Subcutaneous abdominal adipose tissue (tissue), 5 donors: ENCODE measurements around the gene ACOT6.
"Not testable (repeated sequence)": the region's sequence is repeated elsewhere in the genome, so short reads cannot be mapped to it uniquely, and the experiment has no call there.

Experiments used
- H3K27ac ChIP-seq: one replicate; pipeline ENCODE4 v1.7.0; 2013; ENCODE audit warnings: low read depth, mild to moderate bottlenecking, inconsistent platforms, low read length, moderate library complexity
- H3K27me3 ChIP-seq, 5 donors: one replicate each; pipeline ENCODE4 v1.7.0; 2013; ENCODE audit warnings: low read length in 5 of 5, inconsistent platforms in 1 of 5; ENCODE audit not compliant: control insufficient read depth in 5 of 5, insufficient read depth in 4 of 5
- H3K36me3 ChIP-seq, 5 donors: one replicate each; pipeline ENCODE4 v1.7.0; 2013; ENCODE audit warnings: low read length in 5 of 5; ENCODE audit not compliant: control insufficient read depth in 5 of 5, insufficient read depth in 5 of 5
- H3K4me1 ChIP-seq, 5 donors: one replicate each; pipeline ENCODE4 v1.7.0; 2013; ENCODE audit warnings: low read length in 5 of 5, mild to moderate bottlenecking in 3 of 5, moderate library complexity in 1 of 5; ENCODE audit not compliant: control insufficient read depth in 5 of 5, insufficient read depth in 5 of 5
- H3K4me3 ChIP-seq, 5 donors: one replicate each; pipeline ENCODE4 v1.7.0; 2013; ENCODE audit warnings: low read length in 5 of 5, low read depth in 1 of 5
- H3K9ac ChIP-seq, 5 donors: one replicate each; pipeline ENCODE4 v1.7.0; 2013; ENCODE audit warnings: low read length in 5 of 5, mild to moderate bottlenecking in 4 of 5, moderate library complexity in 3 of 5
- H3K9me3 ChIP-seq, 5 donors: one replicate each; pipeline ENCODE4 v1.7.0; 2013; ENCODE audit warnings: low read length in 5 of 5; ENCODE audit not compliant: control insufficient read depth in 5 of 5
- donor health status: healthy.
- donor health status: healthy.
- donor health status: healthy.
- donor health status: healthy.
- donor health status: healthy.

Gene ACOT6

GRCh38 chr14:73640796-73641365, 28.6 kb downstream of the ACOT6 start:
- no peak overlapping the region for H3K9ac ChIP-seq
- H3K36me3 ChIP-seq, result no peaks in the 10 kb centered on the region
- no peaks in the 10 kb centered on the region for H3K27me3 ChIP-seq
- no peak overlapping the region for H3K4me3 ChIP-seq
- no peak overlapping the region for H3K27ac ChIP-seq
- H3K4me1 ChIP-seq, result peaks cover 4 to 17% (median 15%) of the 10 kb centered on the region in 5 donors
- H3K9me3 ChIP-seq, result no peaks in the 10 kb centered on the region

- H3K4me3 ChIP-seq, result peak within 1 kb of the TSS; percentile 80 to 95 (median 94)
Measured at GRCh38 chr14:73644531-73645247, 32.4 kb downstream of the ACOT6 start, which contains the start of gene DNAL1. DNAL1 (plus strand) TSS chr14:73644986; CDS start chr14:73645040, 54 bp downstream.

DNA sequence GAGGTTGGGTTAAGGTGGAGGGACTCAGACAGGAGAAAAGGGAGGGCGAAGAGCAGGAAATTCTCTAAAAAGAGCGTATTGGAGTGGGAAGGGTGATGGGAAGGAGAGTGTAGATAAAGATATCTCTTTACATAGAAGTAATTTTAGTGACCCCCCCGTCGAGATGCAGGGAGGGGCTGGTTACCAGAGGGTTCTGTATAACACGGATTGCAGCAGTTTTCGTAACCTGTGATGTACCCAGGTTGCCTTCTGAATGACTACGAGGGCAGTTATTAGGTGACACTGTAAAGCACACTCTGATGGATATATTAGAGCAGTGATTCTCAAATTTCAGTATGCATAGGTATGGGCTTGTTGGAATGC, 32.9 kb downstream of the ACOT6 start:
- peak overlapping the region; percentile 87 for H3K27ac ChIP-seq
- H3K27me3 ChIP-seq, result no peaks in the 10 kb centered on the region
- H3K36me3 ChIP-seq, result no peaks in the 10 kb centered on the region
- H3K4me1 ChIP-seq, result peaks cover 4 to 20% (median 15%) of the 10 kb centered on the region in 5 donors
- peak overlapping the region; percentile 63 to 95 (median 87) for H3K9ac ChIP-seq
- H3K9me3 ChIP-seq, result no peaks in the 10 kb centered on the region
- H3K4me3 ChIP-seq, result peak overlapping the region; percentile 78 to 95 (median 94)

More at GRCh38 chr14:73644531-73645247, 32.4 kb downstream of the ACOT6 start, which contains the start of gene DNAL1:
- Histone ChIP-seq H3K4me1 (peaks cover 4 to 20% (median 15%) of the 10 kb centered on the region in 5 donors), H3K36me3 (no peaks in the 10 kb centered on the region), H3K9ac (peak within 1 kb of the TSS; percentile 80 to 95 (median 91)), H3K9me3 (no peaks in the 10 kb centered on the region), H3K27me3 (no peaks in the 10 kb centered on the region), H3K27ac (peak within 1 kb of the TSS; percentile 87)

DNA sequence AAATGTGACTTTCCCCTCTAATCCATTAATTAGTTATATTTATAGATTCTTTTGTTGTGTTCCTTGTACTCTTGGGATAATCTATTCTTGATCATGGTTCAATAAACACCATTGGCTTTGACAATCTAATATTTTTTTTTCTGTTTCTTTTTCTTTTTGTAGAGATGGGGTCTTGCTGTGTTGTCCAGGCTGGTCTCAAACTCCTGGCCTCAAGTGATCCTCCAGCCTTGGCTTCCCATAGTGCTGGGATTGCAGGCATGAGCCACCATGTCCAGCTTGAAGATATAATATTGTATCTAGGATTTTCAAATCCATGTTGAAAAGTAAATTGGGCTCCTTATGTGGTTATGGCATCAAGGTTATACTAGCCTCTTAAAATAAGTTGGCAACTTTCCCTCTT, 38.7 kb downstream of the ACOT6 start:
- Histone ChIP-seq H3K9me3 (no peaks in the 10 kb centered on the region), H3K27ac (no peak overlapping the region), H3K36me3 (peaks cover 0 to 8% (median 0%) of the 10 kb centered on the region in 5 donors), H3K4me1 (peaks cover 0 to 2% (median 0%) of the 10 kb centered on the region in 5 donors), H3K4me3 (no peak overlapping the region), H3K9ac (no peak overlapping the region), H3K27me3 (no peaks in the 10 kb centered on the region)

DNA sequence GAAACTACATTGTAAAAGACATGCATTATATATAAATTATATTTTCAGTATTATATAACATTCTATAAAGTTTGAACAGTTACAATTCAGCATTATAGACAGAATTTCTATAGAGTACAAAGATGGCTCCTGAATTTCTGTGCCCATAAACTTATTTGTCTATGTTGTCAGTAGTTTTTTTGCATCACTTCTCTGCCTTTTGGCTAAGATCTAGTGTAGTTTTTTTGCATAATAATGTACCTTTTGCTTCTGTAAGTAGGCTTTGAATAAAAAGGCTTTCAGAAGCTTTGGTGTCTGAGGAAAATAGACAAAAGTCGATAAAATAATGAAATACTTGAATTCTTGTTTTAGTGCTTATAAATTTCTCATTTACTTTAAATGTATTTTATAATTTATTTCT, 43.5 kb downstream of the ACOT6 start:
- H3K36me3 ChIP-seq, result peaks cover 0 to 13% (median 6%) of the 10 kb centered on the region in 5 donors
- no peak overlapping the region for H3K27ac ChIP-seq
- no peaks in the 10 kb centered on the region for H3K27me3 ChIP-seq

DNA sequence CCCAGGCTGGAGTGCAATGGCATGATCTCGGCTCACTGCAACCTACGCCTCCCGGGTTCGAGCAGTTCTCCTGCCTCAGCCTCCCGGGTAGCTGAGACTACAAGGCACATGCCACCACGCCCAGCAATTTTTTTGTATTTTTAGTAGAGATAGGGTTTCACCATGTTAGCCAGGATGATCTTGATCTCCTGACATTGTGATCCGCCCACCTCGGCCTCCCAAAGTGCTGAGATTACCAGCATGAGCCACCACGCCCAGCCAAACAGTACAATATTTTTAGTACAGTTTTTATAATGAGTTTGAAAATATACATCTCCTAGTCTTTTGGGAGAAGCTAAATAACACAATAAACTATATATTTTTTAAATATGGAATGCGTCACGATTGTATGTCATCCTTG, 46.9 kb downstream of the ACOT6 start:
- H3K4me3 ChIP-seq, H3K36me3 ChIP-seq, H3K4me1 ChIP-seq, H3K27me3 ChIP-seq, H3K9me3 ChIP-seq, H3K27ac ChIP-seq, H3K9ac ChIP-seq: not testable (repeated sequence)

More for the DNA sequence above, 43.5 kb downstream of the ACOT6 start:
- Histone ChIP-seq H3K4me1 (no peaks in the 10 kb centered on the region), H3K9ac (no peak overlapping the region), H3K9me3 (no peaks in the 10 kb centered on the region), H3K4me3 (no peak overlapping the region)

DNA sequence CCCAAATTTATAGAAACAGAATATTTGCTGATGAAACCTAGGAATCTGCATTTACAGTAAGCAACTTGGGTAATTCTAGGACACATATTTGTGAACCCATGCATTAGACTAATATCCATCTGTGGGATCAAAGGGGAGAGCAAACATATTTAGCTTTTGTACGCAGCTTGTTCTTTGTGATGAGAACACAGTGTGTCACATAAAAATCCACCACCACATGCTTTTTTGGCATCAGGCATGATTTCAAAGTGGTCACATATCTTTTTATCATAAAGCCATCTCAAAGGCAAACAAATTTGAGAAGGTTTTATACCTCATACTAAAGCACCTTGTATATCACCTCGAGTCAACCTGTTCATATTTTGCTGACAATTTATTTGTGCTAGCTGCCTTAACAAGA, 48.2 kb downstream of the ACOT6 start:
- Histone ChIP-seq H3K27me3 (no peaks in the 10 kb centered on the region), H3K9ac (no peak overlapping the region), H3K36me3 (peaks cover 4 to 7% (median 5%) of the 10 kb centered on the region in 5 donors), H3K4me1 (no peaks in the 10 kb centered on the region), H3K9me3 (peaks cover 0 to 7% (median 0%) of the 10 kb centered on the region in 5 donors), H3K27ac (no peak overlapping the region), H3K4me3 (no peak overlapping the region)

DNA sequence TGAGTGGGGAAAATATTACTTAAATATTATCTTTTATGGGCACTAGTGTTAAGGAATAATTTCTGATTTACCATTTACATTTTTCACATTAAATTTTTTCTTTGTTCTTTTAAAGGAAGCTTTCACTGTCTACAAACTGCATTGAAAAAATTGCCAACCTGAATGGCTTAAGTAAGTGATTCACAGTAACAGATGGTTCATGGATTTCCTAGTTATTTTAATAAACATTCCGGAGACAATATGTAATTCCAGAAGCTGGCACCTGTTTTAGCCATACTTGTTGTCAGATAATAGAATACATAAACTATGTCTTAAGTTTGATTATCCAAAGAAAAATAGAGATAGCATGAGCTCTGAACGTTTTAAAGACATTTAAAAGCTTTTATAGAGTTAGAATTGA, 49.6 kb downstream of the ACOT6 start:
- H3K4me1 ChIP-seq, result no peaks in the 10 kb centered on the region
- H3K27me3 ChIP-seq, result no peaks in the 10 kb centered on the region
- peaks cover 0 to 7% (median 0%) of the 10 kb centered on the region in 5 donors for H3K9me3 ChIP-seq
- H3K4me3 ChIP-seq, result no peak overlapping the region
- no peak overlapping the region for H3K9ac ChIP-seq
- no peak overlapping the region for H3K27ac ChIP-seq
- peaks cover 4 to 7% (median 5%) of the 10 kb centered on the region in 5 donors for H3K36me3 ChIP-seq

- Histone ChIP-seq H3K9ac (no peak overlapping the region), H3K9me3 (peaks cover 0 to 7% (median 0%) of the 10 kb centered on the region in 5 donors), H3K27me3 (no peaks in the 10 kb centered on the region), H3K36me3 (peaks cover 4 to 7% (median 5%) of the 10 kb centered on the region in 5 donors), H3K27ac (no peak overlapping the region), H3K4me3 (no peak overlapping the region), H3K4me1 (no peaks in the 10 kb centered on the region)
Measured at GRCh38 chr14:73662487-73662943, 50.2 kb downstream of the ACOT6 start.

DNA sequence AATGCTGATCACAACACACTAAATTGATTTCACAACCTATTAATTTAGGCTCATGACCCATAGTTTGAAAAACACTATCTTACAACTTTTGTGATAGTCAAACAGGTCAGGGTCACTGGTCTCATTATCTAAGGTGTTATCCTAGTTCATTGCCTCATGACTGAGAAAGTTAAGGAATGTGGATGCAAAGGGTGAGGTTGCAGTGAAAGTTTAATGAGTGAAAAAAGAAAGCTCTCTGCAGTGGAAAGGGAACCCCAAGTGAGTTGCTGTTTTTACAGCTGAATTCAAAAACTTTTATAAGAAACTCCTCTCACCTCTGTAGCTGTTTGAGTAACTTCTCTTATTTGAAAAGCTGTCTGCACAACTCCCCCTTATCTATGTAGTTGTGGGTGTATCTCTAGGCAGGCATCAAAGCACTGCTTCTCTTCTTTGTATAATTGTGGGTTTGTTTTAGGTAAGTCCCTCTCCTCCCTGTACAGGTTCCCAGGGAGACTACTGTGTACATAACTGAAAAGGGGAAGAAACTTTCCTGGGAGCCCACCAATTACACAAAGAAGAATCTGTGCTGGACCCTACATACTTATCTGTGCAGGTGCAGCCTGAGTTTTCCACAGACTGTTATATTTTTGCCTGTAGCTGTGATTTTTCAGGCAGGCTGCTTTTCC, 51.4 kb downstream of the ACOT6 start:
- peaks cover 4 to 7% (median 5%) of the 10 kb centered on the region in 5 donors for H3K36me3 ChIP-seq
- no peaks in the 10 kb centered on the region for H3K4me1 ChIP-seq
- H3K9me3 ChIP-seq, result peaks cover 0 to 7% (median 0%) of the 10 kb centered on the region in 5 donors
- H3K27me3 ChIP-seq, result no peaks in the 10 kb centered on the region
- no peak overlapping the region for H3K27ac ChIP-seq
- H3K4me3 ChIP-seq, result no peak overlapping the region
- H3K9ac ChIP-seq, result no peak overlapping the region
